Dermis blood vessel endothelial cell (primary cell): ENCODE measurements around the gene LDLRAD4. TPM values are rescaled to one million over a fixed set of nuclear protein-coding genes. Genes with fewer than 3 reads are reported as not detected.
"Not testable (repeated sequence)": the region's sequence is repeated elsewhere in the genome, so short reads cannot be mapped to it uniquely, and the experiment has no call there.

Source experiments
- DNase-seq: peaks from one replicate; pipeline ENCODE4 v3.0.0; 2010
- total RNA-seq: library from RNA; depleted of rRNA; stranded (reverse); fragments of >200 nt; gene quantifications from 2 replicates; pipeline ENCODE4 v1.2.3, GENCODE V29; 2014

LDLRAD4 gene
- total RNA-seq, 1 donor from 2014 or later: 20.1 TPM

DNA sequence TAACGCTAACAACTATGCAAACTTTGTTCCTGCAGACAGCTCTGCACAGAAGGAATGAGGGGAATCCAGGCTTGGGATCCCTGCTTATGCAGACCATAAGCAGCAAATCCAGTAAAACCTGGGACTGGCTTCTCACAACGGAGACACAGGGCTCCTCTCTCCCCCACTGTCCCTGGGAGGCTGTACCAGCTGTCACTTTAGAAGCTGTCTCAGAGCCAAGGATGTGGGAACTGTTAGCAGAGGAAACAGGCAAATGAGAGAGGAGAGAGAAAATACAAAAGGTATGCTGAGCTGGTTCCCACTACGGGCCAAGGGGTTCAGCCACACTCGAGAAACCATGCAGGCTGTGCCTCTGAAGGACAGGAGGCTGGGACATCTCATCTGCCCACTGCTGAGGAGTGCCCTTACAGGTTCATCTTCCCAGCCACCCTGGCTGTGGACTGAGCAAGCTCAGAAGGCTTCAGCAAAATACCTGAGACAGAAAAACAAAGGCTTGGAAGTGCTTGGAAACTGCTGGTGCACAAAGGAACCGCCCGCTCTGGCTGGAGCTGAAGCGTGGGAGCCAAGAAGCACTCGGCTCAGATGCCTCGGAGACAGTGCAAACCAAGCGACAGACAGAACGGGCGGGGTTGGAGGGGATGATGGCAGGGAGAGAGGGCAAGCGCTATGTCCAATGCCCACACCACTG is 435.3 kb downstream of the LDLRAD4 start:
- DNase-seq: no peak

DNA sequence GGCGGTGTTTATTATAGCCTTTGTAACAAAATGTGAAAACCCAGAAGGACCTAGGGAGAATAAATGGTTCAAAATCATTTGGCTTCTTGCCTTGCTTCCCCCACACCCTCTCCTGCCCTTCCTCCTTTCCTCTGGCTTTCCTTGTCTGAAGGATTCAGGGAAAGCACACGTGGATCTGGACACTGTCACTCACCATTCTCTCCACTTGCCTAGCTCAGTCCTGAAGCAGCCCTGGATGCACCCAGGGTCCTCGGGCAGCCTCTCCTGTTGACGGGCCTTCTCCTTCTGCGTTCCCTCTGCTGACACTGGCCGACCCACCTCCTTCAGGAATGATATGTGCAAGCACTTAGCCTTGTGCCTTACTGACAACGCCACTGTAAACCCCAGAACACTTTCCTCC is 439.4 kb downstream of the LDLRAD4 start:
- peak; percentile 27 for DNase-seq

DNA sequence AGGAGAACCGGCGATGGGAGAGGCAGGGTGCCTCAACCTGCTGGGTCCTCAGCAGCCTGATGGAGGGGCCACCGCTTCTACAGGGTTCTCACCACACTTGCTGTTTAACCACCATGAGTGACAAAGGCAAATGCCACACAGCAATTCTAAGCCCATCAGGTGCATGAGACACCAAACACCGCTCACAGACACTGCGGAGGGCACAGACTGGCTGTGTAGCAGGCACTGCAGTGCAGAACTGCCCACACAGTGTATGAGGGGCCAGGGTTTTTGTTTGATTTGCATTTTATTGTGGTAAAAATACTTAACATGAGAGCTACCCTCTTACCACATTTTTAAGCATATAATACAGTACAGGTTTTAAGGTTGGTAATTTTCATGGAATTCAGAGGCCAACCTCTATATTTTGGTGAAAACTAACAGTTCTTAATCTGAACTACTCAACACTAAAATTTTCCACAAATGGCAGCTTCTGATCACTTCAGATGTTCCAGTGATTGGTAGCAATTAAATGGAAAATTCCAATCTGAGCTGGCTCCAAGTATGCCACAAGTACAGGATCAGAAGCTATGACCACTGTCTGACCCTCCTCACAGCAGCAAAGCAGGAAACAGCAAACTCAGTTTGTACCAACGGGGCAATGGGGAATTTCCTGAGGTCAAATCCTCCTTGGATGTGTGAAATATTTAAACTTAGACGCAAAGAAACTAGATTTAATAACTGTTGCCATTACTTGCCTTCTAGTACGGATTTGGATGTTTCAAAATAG is 440.1 kb downstream of the LDLRAD4 start:
- DNase-seq: peak; percentile 93

DNA sequence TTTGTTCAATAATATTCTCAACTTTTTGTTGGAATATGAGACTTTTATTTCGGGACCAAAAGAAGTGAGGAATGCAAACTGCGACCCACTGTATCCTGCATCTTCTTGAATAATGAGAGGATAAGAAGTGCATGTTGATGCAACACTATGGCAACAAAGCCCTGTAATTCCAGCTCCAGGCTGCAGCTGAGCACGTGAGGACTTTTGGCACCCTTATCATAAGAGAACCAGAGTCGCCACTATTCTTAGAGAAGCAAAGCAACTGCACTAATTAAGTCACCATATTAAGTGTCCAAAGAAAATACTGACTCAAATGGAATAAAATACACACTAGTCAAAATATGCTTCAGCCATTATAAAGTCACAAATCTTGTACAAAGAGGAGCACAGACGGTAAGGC is 441.9 kb downstream of the LDLRAD4 start:
- peak; percentile 64 for DNase-seq

DNA sequence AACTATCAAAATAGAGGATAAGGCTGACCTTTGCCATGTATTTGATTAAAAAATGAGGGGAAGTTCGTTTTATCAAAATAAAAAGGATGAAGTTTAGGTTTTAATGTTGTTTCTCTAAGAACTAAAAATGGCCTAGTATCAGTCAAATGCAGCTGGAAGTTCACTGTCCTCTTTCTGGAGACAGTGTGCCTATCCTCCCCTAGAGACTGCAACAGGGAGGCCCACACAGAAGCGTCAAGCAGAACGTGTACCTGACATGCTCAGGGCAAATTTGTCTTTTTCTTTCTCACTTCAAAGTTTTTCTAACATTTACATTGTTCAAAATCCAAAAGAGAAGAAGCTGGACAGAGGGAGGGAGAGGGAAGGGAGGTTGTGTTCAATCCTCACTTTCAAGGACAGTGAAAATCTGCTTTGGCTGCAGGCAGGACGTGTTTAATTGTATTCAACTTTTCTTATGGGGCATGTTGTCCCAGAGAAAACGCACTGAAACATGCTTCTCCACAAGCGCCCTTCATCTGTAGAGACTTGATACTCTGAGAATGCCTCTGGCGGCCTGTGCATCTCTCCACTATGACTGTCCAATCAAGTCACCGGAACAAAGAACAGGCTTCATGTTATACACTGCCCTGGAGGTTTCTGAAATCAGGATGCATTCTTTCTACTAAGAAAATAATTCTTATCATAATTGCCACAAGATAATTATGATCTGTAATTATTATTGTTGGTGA is 442.7 kb downstream of the LDLRAD4 start:
- DNase-seq: no peak

DNA sequence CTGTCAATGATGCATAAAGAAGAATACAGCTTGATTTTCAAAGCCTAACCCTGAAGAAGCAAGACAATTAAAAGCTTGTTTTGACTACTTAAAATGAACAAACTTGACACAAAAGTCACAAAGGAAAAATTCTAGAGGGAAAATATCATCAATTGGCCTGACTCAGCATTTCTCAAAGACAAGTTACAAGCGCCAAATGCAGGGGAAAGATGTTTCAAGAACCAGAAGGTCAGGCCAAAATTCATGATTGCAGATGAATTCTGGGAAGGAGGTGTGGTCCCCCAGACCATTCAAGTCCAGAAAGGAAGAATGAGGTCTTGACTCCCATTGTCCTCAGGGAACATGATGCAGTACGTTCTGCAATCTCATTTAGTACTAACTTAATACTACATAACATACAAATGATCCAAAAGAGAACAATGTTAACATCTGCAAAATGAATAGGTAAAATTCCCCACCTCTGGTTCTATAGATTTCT is 443.3 kb downstream of the LDLRAD4 start:
- peak; percentile 52 for DNase-seq

DNA sequence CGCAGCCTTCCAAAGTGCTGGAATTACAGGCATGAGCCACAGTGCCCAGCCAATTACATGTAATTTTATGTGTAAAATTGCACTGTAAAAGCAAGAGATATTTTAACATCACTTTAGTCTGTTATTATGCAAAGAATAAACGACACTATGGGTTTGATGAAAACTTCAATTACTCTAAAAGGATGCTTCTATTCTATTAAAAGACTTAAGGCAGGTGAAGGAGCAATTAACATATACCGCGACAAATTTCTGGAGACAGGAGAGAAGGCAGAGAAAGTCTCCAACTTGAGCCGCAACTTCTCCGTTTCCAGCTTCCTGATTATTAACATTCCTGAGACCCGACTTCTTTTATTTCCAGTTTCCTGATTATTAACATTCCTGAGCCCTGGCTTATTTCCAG is 454.1 kb downstream of the LDLRAD4 start:
- DNase-seq: no peak

DNA sequence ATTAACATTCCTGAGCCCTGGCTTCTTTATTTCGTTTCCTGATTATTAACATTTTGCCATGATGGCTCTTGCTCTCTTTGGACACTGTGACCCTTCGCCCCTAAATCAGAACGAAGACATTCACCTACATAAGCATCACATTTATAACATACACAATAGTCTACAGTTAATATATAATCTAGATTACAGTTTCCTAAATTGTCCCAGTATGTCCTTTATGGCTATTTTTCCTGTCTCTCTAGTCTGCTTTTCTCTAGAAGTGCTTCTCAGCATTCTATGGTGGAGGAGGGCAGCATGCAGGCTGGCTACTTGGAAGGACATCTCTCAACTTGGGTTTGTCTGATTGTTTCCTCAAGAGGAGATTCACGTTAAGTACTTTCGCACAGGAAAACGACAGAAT is 457.9 kb downstream of the LDLRAD4 start:
- DNase-seq: no peak

DNA sequence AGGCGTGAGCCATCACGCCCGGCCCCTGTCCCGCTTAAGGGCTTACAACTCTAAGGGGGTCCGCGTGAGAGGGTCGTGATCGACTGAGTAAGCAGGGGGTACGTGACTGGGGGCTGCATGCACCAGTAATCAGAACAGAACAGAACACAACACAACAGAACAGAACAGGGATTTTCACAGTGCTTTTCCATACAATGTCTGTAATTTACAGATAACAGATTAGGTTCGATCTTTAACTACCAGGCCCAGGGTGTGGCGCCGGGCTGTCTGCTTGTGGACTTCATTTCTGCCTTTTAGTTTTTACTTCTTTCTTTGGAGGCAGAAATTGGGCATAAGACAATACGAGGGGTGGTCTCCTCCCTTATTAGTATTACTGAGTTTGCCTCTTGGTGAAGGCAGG is 458.8 kb downstream of the LDLRAD4 start:
- DNase-seq: not testable (repeated sequence)

DNA sequence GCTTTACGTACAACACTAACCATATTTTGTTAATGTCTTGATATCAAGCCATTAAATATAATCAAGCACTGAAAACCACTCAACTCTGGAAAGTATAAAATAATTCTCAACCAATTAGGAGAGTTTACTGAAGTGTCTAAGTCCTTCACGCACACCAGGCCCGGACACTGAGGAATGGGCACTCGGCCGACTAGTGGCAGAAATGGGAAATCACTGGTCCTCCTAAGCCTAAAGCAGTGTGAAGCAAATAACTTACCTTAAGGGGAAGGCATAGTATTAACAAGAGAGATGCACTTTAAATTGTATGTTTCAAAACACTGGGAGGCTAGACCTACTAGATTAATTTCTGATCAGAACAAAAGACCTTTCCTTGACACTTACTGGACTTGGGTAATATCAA is 462.1 kb downstream of the LDLRAD4 start:
- DNase-seq: peak; percentile 21

DNA sequence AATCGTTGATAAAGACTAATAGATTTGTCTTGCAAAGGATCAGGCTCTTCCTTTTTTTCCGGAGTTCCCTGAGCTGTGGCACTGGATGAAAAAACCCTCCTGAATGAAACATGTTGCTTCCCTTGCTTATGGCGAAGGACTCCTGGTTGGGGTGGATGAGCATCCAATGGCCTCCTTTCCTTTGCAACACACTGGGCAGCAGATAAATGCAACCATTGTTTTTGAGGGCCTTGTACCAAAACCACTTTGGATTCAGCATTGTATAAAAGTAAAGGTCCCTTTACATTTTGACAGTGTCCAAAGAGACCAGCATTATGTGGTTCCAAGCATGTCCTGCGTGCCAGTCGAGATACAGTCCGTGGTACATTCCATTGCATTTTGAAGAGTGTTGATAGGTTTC is 463.1 kb downstream of the LDLRAD4 start:
- no peak for DNase-seq

DNA sequence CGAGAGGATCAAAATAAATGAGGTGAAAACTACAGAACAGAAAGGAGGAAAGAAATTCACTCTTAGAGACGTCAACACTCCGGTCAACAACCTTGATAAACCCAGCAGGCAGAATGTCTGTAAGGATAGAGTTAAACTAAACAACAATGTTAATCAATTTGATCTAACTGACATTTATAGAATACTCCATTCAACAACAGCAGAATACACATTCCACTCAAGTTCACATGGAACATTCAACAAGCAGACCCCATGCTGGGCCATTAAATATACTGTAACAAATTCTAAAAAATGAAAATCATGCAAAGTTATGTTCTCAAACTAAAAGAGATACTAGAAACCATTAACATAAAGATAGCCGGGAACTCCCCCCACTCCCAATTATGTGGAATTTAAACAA is 466.0 kb downstream of the LDLRAD4 start:
- no peak for DNase-seq

DNA sequence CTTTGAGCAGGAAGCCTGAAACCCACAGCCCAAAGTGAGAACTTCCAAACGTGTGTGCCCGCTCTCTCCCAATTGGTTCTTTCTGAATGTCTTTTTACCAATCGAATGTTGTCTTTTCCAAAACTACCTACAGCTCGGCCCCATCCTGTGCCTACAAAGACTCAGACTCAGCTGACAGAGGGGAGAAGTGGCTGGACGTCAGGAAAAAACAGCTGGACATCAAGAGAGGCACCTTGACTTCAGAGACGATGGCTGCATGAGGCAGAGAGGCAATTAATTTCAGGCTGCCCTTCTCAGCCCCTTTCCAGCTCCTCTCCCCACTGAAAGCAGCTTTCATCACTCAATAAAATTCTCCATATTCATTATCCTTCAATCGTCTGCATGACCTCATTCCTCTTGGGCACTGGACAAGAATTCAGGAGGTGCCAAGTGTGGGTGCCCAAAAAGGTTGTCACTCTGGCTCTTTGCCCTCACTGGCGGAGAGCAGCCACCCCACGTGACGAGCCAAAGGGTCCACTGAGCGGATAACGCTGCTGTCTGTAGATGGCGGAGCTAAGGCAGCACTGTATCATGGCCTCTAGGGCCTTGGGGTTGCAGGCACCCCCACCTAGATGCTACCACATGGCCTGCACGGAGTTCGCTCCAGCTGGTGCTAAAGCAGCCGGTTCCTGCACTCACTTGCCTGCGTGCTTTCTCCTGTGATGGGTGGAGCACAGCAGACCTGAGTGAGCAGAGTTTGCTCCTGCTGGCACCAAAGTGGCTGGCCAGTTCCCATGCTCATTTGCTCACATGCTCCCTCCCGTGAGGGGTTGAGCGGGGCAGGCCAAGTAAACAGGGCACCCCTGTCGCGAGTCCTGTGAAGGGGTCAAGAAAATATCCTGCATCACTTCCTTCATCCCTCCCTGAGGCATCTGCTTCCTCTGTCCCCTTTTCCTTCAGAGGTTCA is 469.9 kb downstream of the LDLRAD4 start:
- no peak for DNase-seq

DNA sequence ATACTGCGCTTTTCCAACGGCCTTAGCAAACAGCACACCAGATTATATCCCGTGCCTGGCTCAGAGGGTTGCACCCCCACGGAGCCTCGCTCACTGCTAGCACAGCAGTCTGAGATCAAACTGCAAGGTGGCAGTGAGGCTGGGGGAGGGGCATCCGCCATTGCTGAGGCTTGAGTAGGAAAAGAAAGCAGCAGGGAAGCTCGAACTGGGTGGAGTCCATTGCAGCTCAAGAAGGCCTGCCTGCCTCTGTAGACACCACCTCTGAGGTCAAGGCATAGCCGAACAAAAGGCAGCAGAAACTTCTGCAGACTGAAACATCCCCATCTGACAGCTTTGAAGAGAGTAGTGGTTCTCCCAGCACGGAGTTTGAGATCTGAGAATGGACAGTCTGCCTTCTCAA is 471.5 kb downstream of the LDLRAD4 start:
- not testable (repeated sequence) for DNase-seq

DNA sequence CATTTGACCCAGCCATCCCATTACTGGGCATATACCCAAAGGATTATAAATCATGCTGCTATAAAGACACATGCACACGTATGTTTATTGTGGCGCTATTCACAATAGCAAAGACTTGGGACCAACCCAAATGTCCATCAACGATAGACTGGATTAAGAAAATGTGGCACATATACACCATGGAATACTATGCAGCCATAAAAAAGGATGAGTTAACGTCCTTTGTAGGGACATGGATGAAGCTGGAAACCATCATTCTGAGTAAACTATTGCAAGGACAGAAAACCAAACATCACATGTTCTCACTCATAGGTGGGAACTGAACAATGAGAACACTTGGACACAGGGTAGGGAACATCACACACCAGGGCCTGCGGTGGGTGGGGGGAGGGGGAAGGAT is 476.8 kb downstream of the LDLRAD4 start:
- not testable (repeated sequence) for DNase-seq

DNA sequence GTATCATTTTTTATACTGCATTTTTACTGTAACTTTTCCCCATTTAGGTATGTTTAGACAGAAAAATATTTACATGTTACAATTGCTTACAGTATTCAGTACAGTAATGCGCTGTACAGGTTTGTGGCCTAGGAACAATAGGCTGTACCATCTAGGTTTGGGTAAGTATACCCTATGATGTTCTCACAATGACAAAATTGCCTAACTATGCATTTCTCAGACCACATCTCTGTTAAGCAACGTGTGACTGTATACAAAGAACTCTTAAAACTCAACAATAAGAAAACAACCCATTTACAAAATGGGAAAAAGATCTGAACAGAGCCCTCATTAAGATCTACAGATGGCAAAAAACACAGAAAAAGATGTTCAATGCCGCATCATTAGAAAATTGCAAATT is 478.4 kb downstream of the LDLRAD4 start:
- DNase-seq: no peak

DNA sequence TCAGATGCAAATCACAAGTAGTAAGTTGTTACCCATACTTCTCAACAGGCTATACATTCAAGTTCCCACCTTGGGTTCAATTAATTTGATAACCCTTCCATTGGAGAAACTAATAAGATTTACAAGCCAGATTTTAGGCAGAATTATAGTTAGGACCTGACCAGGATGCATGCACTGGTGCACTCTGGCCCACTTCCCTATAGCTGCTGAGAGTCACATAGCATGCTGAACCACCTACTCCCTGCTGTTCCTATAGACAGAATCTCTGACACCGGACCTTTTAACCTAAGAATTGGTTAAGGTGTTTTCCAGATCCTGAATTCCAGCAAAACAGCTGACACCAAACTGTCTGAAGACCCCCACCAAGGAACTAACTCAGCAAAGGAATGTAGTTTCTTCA is 481.6 kb downstream of the LDLRAD4 start:
- DNase-seq: no peak

Other genes with a start within 250 kb of the LDLRAD4 start
- gene CEP192, start 227.4 kb upstream of the LDLRAD4 start, total RNA-seq: 34.0 and 43.6 TPM in 2 replicates